Measurements from ENCODE around the gene TBPL1.
"Not testable (repeated sequence)": the region's sequence is repeated elsewhere in the genome, so short reads cannot be mapped to it uniquely, and the experiment has no call there.

The TBPL1 gene

DNA sequence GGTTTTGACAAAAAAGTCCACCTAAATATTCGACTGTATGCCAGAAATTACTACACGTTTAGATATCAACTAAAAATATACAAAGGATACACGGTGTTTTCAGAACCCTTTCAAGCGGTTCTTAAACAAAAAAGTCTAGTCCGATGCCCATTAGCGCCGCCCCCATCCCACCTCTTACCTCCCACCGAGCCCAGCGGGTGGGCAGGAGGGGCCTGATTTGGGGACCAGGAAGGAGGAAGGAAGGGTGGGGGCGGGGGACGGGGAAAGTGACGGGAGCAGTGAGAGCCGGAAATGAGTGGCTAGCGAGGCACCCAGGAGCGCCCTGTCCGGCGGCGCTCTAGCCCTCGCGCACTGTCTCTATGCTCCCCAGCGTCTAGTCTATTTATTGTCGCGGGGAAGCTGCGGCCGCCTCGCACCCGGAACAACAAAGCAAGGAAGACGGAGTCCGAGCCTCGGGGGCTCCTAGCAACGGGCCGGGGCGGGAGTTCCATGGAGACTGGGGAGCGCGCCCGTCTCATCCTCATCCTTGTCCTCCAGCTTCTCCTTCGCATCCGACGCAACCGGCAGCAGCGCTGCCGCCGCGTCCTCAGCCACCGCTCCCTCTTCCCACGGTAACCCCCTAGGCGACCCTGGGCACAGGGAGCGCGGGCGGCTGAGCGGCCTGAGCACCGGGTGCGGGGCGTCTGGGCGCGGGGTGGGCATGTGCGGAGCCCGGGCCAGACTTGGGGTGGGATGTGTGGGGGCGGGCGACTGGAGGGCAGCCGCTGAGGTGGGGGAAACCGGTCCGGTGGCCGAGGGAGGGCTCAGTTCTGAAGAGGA is at the start of gene TBPL1:
Gene TBPL1 (plus strand): TSS at position 410 of the 819 bp plus-strand sequence. CDS start 26,902 bp downstream, outside the sequence.
- DNase-seq (ENCODE audit: low read depth in 2 of 2) = peak; percentile 93

DNA sequence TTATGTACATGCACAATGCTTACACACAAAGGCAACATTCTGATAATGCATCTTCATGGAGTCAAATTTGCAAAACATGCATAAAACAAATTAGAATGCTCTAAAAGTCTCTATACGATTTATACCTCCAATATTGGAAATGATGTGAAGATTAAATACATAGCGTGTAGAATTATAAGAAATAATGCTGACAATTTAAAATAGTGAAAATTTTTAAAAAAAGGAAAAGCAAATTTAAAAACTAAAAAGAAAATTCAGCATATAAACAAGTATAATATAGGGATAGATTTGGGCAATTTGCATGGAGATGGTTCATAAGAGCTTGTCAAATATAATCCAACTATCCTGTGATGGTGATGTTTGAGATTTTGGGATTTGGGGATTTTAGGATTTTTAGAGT is 49.2 kb upstream of the TBPL1 start:
- no peak for DNase-seq (ENCODE audit: low read depth in 2 of 2)

- no peak for DNase-seq (ENCODE audit: low read depth in 2 of 2)
Observed at GRCh38 chr6:133906050-133906449, 47.0 kb upstream of the TBPL1 start.

DNA sequence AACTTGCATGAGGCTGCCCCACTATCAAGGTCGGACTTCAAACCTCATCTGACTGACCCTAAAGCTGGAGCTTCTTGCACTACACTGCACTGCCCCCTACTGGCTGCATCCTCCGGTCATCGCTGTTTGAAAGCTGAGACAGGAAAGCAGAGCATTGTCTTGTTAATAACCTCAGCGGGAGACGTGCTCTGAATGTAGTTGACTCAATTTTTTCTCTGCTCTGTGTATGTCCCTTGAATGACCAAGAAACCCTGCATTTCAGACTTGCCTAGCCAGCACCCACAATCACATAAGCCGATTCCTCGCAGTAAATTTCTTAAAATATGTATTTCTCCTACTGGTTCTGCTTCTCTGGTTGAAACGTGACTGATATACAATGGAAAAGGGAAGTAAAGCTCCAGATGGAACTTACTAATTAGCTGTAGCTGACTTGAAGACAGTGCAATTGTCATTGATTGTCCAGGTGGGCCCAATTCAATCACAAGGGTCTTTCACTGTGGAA is 36.3 kb upstream of the TBPL1 start:
- DNase-seq (ENCODE audit: low read depth in 2 of 2) = peak; percentile 56 to 63

GRCh38 chr6:133917781-133918180 is 35.2 kb upstream of the TBPL1 start:
- DNase-seq (ENCODE audit: low read depth in 2 of 2) = no peak

DNA sequence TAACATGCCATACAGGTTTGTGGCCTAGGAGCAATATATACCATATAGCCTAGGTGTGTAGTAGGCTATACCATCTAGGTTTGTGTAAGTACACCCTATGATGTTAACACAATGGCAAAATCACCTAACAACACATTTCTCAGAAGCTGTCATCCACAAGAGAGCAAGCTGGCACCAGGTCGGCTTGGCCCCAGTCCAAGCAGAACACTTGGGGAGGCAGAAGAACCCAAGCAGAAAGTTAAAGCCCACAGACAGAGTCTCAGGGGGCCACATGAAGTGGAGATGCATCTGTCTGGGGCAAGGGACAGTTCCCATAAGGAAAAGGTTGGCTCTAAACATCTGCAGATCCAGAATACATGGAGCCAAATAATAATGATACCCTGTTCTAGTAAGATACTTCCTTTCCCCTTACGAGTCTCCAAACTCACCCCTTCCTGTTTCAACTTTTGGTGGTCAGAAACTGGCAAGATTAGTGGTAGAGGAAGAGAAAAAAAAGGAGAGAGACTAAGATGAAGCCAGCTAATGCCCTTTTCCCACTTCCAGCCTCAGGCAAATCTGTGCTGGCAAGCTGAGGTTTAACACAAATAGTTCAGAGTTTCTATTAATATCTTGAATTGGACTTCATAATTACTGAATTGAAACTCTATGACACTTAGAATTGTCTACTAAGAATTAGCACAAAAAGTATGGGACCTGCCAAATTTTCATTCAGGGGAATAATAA is 34.7 kb upstream of the TBPL1 start:
- no peak for DNase-seq (ENCODE audit: low read depth in 2 of 2)

DNA sequence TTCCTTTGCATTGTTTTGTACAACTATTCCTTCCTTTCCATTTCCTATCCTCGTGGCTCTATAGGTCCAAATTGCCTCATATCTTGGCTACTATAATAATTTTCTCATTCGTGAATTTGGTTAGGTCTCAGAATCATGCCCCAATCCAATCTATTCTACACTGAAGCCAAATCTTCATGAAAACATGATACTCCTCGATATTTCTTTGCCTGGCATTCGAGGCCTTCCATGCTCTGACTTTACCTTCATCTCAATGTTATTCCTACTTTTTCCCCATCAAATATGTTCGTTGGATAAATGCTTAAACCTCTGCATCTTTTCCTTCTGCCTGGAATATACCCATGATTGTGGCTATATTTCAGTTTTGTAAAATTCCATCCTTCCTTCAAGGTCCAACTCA is 33.7 kb upstream of the TBPL1 start:
- no peak for DNase-seq (ENCODE audit: low read depth in 2 of 2)

GRCh38 chr6:133921249-133921859 is 31.7 kb upstream of the TBPL1 start:
- peak; percentile 46 to 53 for DNase-seq (ENCODE audit: low read depth in 2 of 2)

- peak; percentile 47 to 48 for DNase-seq (ENCODE audit: low read depth in 2 of 2)
Observed at GRCh38 chr6:133923938-133924593, 29.0 kb upstream of the TBPL1 start.

GRCh38 chr6:133931221-133931620 is 21.8 kb upstream of the TBPL1 start:
- not testable (repeated sequence) for DNase-seq (ENCODE audit: low read depth in 2 of 2)

DNA sequence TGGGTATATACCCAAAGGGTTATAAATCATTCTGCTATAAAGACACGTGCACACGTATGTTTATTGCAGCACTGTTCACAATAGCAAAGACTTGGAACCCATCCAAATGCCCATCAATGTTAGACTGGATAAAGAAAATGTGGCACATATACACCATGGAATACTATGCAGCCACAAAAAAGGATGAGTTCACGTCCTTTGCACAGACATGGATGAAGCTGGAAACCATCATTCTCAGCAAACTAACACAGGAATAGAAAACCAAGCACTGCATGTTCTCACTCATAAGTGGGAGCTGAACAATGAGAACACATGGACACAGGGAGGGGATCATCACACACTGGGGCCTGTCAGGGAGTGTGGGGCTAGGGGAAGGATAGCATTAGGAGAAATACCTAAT is 16.7 kb upstream of the TBPL1 start:
- DNase-seq (ENCODE audit: low read depth in 2 of 2) = not testable (repeated sequence)

GRCh38 chr6:133937909-133938308 is 15.1 kb upstream of the TBPL1 start:
- DNase-seq (ENCODE audit: low read depth in 2 of 2) = no peak

- DNase-seq (ENCODE audit: low read depth in 2 of 2) = no peak
Observed at GRCh38 chr6:133938533-133938932, 14.5 kb upstream of the TBPL1 start.

DNA sequence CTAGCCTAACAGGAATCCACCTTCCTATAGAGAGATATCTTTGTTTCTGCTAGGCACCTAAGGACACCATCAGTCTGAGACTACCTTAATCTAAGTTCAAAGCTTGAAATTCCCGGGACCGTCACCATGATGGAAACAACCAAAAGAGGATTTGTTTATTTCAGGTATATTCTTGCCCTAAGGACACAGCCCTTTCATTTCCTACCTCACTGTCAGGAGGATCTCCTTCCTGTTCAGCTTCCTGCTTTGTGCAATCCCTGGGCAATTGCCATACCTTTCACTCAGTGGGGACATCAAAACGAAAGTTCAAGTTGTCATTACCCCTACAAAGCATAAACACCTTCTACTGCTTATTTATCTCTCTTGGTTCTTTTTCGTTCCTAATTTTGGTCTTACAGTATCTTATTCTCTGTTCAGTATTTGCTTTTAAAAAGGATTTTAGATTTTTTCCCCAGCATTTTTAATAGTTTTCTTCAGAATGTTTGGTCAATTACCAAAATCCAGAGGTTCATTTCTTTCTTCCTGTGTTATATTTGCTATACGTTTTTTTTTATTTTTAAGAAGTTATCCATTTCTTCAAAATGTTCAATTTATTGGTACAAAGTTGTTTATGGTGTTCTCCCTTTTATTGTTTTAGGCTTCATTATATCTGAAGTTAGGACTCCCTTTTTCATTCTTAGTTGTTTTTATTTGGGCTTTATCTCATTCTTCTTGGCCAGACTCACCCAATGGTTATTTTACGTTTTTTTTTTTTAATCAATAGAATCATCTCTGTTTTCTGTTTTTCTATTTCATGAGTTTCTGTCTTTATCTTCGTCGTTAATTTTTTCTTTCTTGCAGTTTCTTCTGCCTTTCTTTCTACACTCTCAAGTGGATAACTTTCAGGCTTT is 13.0 kb upstream of the TBPL1 start:
- no peak for DNase-seq (ENCODE audit: low read depth in 2 of 2)

GRCh38 chr6:133945158-133945557 is 7.9 kb upstream of the TBPL1 start:
- DNase-seq (ENCODE audit: low read depth in 2 of 2) = no peak

- DNase-seq (ENCODE audit: low read depth in 2 of 2) = no peak
Observed at GRCh38 chr6:133947302-133947900, 5.6 kb upstream of the TBPL1 start.

DNA sequence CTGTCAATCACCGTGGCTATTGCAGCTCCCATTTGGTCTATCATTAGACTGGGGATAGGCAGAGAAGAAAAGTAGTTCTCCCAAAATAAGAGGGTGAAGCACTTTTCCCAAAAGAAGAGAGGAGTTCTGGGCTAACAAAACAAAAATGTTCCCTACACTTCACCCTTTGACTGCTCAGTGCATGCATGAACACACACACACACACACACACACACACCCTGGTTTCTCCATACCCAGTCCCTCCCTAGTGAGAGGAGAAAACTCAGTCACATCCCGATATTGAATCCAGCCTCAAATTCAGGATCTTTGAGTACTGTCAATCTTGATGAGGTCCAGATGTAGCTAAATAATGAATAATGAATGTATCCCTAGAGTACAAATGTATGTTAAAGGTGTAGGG is 4.6 kb upstream of the TBPL1 start:
- DNase-seq (ENCODE audit: low read depth in 2 of 2) = no peak

GRCh38 chr6:133951227-133951626 is 1.8 kb upstream of the TBPL1 start:
- no peak for DNase-seq (ENCODE audit: low read depth in 2 of 2)

DNA sequence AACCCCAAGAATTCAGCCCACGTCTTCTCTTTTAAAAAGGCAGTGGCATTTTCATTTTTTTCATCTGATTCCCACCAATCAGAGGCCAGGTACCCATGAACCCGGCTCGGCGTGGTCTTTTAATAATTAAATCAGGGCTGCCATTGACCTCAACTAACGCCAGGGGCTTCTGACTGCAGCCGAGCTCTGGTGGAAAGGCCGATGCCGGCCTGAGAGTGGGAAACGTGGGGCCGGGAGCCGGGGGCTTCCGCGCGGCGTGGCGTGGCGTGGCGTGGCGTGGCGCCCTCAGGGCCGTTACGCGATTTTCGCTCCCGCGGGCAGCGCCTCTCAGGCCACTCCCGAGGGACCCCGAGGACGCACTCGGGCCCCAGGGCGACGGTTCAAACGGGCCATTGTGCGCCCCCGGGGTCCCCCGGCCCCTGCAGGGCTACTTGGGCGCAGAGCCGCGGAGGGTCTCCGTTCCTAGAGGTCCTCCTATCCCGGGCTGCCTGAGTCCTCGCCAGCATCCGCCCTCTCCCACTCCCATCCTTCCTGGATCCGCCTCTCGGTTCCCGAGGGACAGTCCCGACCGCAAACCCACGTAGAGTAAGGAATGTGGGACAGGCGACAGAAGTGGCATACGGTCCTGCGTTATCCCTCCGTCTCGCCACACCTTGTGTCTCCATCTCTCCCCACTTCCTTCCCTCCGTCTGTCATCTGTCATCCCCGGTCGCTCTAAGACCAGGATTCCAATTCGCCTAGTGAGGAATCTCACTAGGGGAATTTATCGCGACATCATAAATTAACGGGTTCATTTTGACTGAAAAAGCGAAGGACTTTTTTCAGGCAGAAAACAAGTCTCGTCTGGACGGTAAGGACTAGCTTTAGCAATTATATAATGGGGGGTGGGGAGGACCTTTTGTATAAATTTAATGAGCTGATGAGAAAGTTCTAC is 876 bp upstream of the TBPL1 start:
- peak; percentile 47 to 53 for DNase-seq (ENCODE audit: low read depth in 2 of 2)

Measured in fibroblast of skin of left quadriceps (primary cell).